C4-2B (cell line): Measurements from ENCODE around the gene AKAP7.
"Not testable (repeated sequence)": the region's sequence is repeated elsewhere in the genome, so short reads cannot be mapped to it uniquely, and the experiment has no call there.

Experiments
- H3K27ac ChIP-seq: fragments of 450-650 bp; 2 replicates; pipeline ENCODE4 v1.5.1; 2017
- CTCF ChIP-seq: fragments of 450-650 bp; conservative IDR thresholded peaks from 2 replicates; pipeline ENCODE4 v1.5.1; 2017; ENCODE audit warnings: mild to moderate bottlenecking
- ZFX ChIP-seq: fragments of 450-650 bp; IDR thresholded peaks from 2 replicates; pipeline ENCODE4 v1.6.1; 2017

Gene AKAP7

GRCh38 chr6:131135244-131136020, at the start of gene AKAP7:
AKAP7 (plus strand) TSS chr6:131135467; CDS start chr6:131135764, 297 bp downstream.
- H3K27ac ChIP-seq: peak within 1 kb of the TSS; percentile 81

GRCh38 chr6:131090339-131090738, 44.9 kb upstream of the AKAP7 start:
- H3K27ac ChIP-seq: not testable (repeated sequence)

More at GRCh38 chr6:131135244-131136020, at the start of gene AKAP7:
- peak; percentile 94 for TF ChIP-seq ZFX
- no peak for TF ChIP-seq CTCF

- H3K27ac ChIP-seq: not testable (repeated sequence)
Observed at GRCh38 chr6:131091944-131092343, 43.3 kb upstream of the AKAP7 start.

- TF ChIP-seq CTCF (no peak), ZFX (no peak)
- no peak overlapping the region for H3K27ac ChIP-seq
Observed at GRCh38 chr6:131093334-131093733, 41.9 kb upstream of the AKAP7 start.

GRCh38 chr6:131096786-131097185, 38.5 kb upstream of the AKAP7 start:
- no peak for TF ChIP-seq ZFX
- TF ChIP-seq CTCF: no peak
- no peak overlapping the region for H3K27ac ChIP-seq

GRCh38 chr6:131101911-131102680, 33.2 kb upstream of the AKAP7 start:
- H3K27ac ChIP-seq: no peak overlapping the region
- TF ChIP-seq ZFX (no peak), CTCF (no peak)

GRCh38 chr6:131103296-131103695, 32.0 kb upstream of the AKAP7 start:
- TF ChIP-seq ZFX (no peak), CTCF (no peak)

GRCh38 chr6:131103901-131104300, 31.4 kb upstream of the AKAP7 start:
- H3K27ac ChIP-seq: no peak overlapping the region
- TF ChIP-seq CTCF: no peak
- no peak for TF ChIP-seq ZFX

More at GRCh38 chr6:131103296-131103695, 32.0 kb upstream of the AKAP7 start:
- H3K27ac ChIP-seq: no peak overlapping the region
